Activated naive CD4-positive, alpha-beta T cell treated with anti-CD3 and anti-CD28 coated beads, Interleukin-2, amount 10 ng/mL, durations not matched to agents 7 days and 5 days (primary cell): Measurements from ENCODE around the gene CPNE9.

ENCODE experiments used
- CTCF ChIA-PET: fragments of 350-600 bp; sonication (Branson Sonifier 250); formaldehyde crosslinking; loops from one replicate; lab custom pipeline; 2021; ENCODE audit warnings: antibody characterized with exemption; lab: Charles Lee
- DNase-seq: peaks from one replicate; pipeline ENCODE4 v3.0.0-alpha.2; 2020
- H3K27ac Mint-ChIP-seq: one replicate; pipeline ENCODE4 v1.8.0; 2021; ENCODE audit warnings: mild to moderate bottlenecking, moderate library complexity, mixed read lengths
- H3K27me3 Mint-ChIP-seq: one replicate; pipeline ENCODE4 v1.8.0; 2021; ENCODE audit warnings: mild to moderate bottlenecking, mixed read lengths
- H3K36me3 Mint-ChIP-seq: one replicate; pipeline ENCODE4 v1.8.0; 2021; ENCODE audit warnings: mixed read lengths
- H3K4me1 Mint-ChIP-seq: one replicate; pipeline ENCODE4 v1.8.0; 2021; ENCODE audit warnings: mixed read lengths
- H3K4me3 Mint-ChIP-seq: one replicate; pipeline ENCODE4 v1.8.0; 2021; ENCODE audit warnings: mild to moderate bottlenecking, moderate library complexity, mixed read lengths
- H3K9me3 Mint-ChIP-seq: one replicate; pipeline ENCODE4 v1.8.0; 2021; ENCODE audit warnings: mixed read lengths

Gene CPNE9

GRCh38 chr3:9732080-9732739 lies 28.6 kb downstream of the CPNE9 start:
- peak overlapping the region; percentile 99 for H3K4me3 Mint-ChIP-seq
- peaks cover 17% of the 10 kb centered on the region for H3K27me3 Mint-ChIP-seq

GRCh38 chr3:9732740-9733115 lies 29.1 kb downstream of the CPNE9 start:
- Mint-ChIP-seq H3K4me1 (peaks cover 64% of the 10 kb centered on the region), H3K27me3 (peaks cover 17% of the 10 kb centered on the region), H3K27ac (peak overlapping the region; percentile 94), H3K4me3 (peak overlapping the region; percentile 99), H3K36me3 (peaks cover 33% of the 10 kb centered on the region), H3K9me3 (no peaks in the 10 kb centered on the region)
- CTCF ChIA-PET, result interaction anchor here (1.2 to 2.1 kb wide), 8 partner anchors 10 to 229 kb away, joined by 3 to 12 read pairs (median 4); partner anchors contain the start of genes ARPC4 and OGG1
- no peak for DNase-seq

More at GRCh38 chr3:9732080-9732739, 28.6 kb downstream of the CPNE9 start:
- peak; percentile 78 for DNase-seq
- Mint-ChIP-seq H3K27ac (peak overlapping the region; percentile 94), H3K36me3 (peaks cover 33% of the 10 kb centered on the region), H3K9me3 (no peaks in the 10 kb centered on the region), H3K4me1 (peaks cover 69% of the 10 kb centered on the region)
- CTCF ChIA-PET, result interaction anchor here (1.3 to 2.1 kb wide), 7 partner anchors 14 to 229 kb away, joined by 3 to 12 read pairs (median 4); partner anchors contain the start of genes ARPC4 and OGG1

GRCh38 chr3:9736831-9737230 lies 33.2 kb downstream of the CPNE9 start:
- no peak for DNase-seq
- H3K27me3 Mint-ChIP-seq, result no peaks in the 10 kb centered on the region
- CTCF ChIA-PET, result interaction anchor here (0.8 to 4.1 kb wide), 2 partner anchors 10 to 11 kb away, joined by 3 to 19 read pairs; no protein-coding TSS in a partner anchor
- no peak overlapping the region for H3K4me3 Mint-ChIP-seq
- H3K4me1 Mint-ChIP-seq, result peaks cover 53% of the 10 kb centered on the region
- peak overlapping the region; percentile 25 for H3K27ac Mint-ChIP-seq
- H3K36me3 Mint-ChIP-seq, result peaks cover 65% of the 10 kb centered on the region
- no peaks in the 10 kb centered on the region for H3K9me3 Mint-ChIP-seq

- CTCF ChIA-PET, result interaction anchor here (1.5 to 4.1 kb wide), 2 partner anchors 11 to 12 kb away, joined by 3 to 19 read pairs; partner anchors contain the start of gene OGG1
- Mint-ChIP-seq H3K4me3 (no peak overlapping the region), H3K27me3 (no peaks in the 10 kb centered on the region), H3K27ac (no peak overlapping the region), H3K4me1 (peaks cover 45% of the 10 kb centered on the region), H3K36me3 (peaks cover 72% of the 10 kb centered on the region), H3K9me3 (no peaks in the 10 kb centered on the region)
- no peak for DNase-seq
Measured at GRCh38 chr3:9739181-9739580, 35.5 kb downstream of the CPNE9 start.

GRCh38 chr3:9742560-9742959 lies 38.9 kb downstream of the CPNE9 start:
- Mint-ChIP-seq H3K27ac (no peak overlapping the region), H3K9me3 (no peaks in the 10 kb centered on the region), H3K4me1 (peaks cover 24% of the 10 kb centered on the region), H3K36me3 (peaks cover 82% of the 10 kb centered on the region), H3K4me3 (no peak overlapping the region), H3K27me3 (no peaks in the 10 kb centered on the region)
- DNase-seq, result no peak
- CTCF ChIA-PET, result interaction anchor here (0.9 kb wide), 1 partner anchor 9 kb away, joined by 4 read pairs; no protein-coding TSS in a partner anchor

GRCh38 chr3:9743548-9743947 lies 39.9 kb downstream of the CPNE9 start:
- DNase-seq, result no peak
- no peak overlapping the region for H3K27ac Mint-ChIP-seq
- peaks cover 24% of the 10 kb centered on the region for H3K4me1 Mint-ChIP-seq
- H3K4me3 Mint-ChIP-seq, result no peak overlapping the region
- CTCF ChIA-PET, result no interaction called here
- no peaks in the 10 kb centered on the region for H3K27me3 Mint-ChIP-seq
- peaks cover 82% of the 10 kb centered on the region for H3K36me3 Mint-ChIP-seq
- no peaks in the 10 kb centered on the region for H3K9me3 Mint-ChIP-seq

GRCh38 chr3:9744162-9744561 lies 40.5 kb downstream of the CPNE9 start:
- H3K27me3 Mint-ChIP-seq, result no peaks in the 10 kb centered on the region
- CTCF ChIA-PET, result no interaction called here
- H3K36me3 Mint-ChIP-seq, result peaks cover 80% of the 10 kb centered on the region
- no peak for DNase-seq
- H3K4me1 Mint-ChIP-seq, result peaks cover 26% of the 10 kb centered on the region
- no peaks in the 10 kb centered on the region for H3K9me3 Mint-ChIP-seq
- H3K4me3 Mint-ChIP-seq, result no peak overlapping the region
- H3K27ac Mint-ChIP-seq, result no peak overlapping the region

- no peak for DNase-seq
- no peaks in the 10 kb centered on the region for H3K27me3 Mint-ChIP-seq
- peaks cover 75% of the 10 kb centered on the region for H3K36me3 Mint-ChIP-seq
- H3K9me3 Mint-ChIP-seq, result no peaks in the 10 kb centered on the region
- peaks cover 33% of the 10 kb centered on the region for H3K4me1 Mint-ChIP-seq
- H3K4me3 Mint-ChIP-seq, result no peak overlapping the region
- H3K27ac Mint-ChIP-seq, result no peak overlapping the region
- CTCF ChIA-PET, result interaction anchor here (0.6 to 2.0 kb wide), 3 partner anchors 12 to 382 kb away, joined by 3 to 6 read pairs (median 5); no protein-coding TSS in a partner anchor
Measured at GRCh38 chr3:9745521-9745920, 41.9 kb downstream of the CPNE9 start.

- peaks cover 41% of the 10 kb centered on the region for H3K4me1 Mint-ChIP-seq
- no peak overlapping the region for H3K27ac Mint-ChIP-seq
- H3K27me3 Mint-ChIP-seq, result no peaks in the 10 kb centered on the region
- CTCF ChIA-PET, result interaction anchor here (1.6 to 2.0 kb wide), 2 partner anchors 13 to 19 kb away, joined by 5 to 6 read pairs; no protein-coding TSS in a partner anchor
- DNase-seq, result no peak
- no peak overlapping the region for H3K4me3 Mint-ChIP-seq
- peaks cover 73% of the 10 kb centered on the region for H3K36me3 Mint-ChIP-seq
- no peaks in the 10 kb centered on the region for H3K9me3 Mint-ChIP-seq
Measured at GRCh38 chr3:9746330-9746729, 42.7 kb downstream of the CPNE9 start.

GRCh38 chr3:9747267-9747666 lies 43.6 kb downstream of the CPNE9 start:
- Mint-ChIP-seq H3K27me3 (no peaks in the 10 kb centered on the region), H3K4me3 (no peak overlapping the region), H3K27ac (no peak overlapping the region), H3K4me1 (peaks cover 44% of the 10 kb centered on the region), H3K9me3 (no peaks in the 10 kb centered on the region), H3K36me3 (peaks cover 77% of the 10 kb centered on the region)
- CTCF ChIA-PET, result no interaction called here
- DNase-seq, result no peak

- H3K4me3 Mint-ChIP-seq, result no peak overlapping the region
- H3K27ac Mint-ChIP-seq, result no peak overlapping the region
- no peaks in the 10 kb centered on the region for H3K27me3 Mint-ChIP-seq
- H3K9me3 Mint-ChIP-seq, result no peaks in the 10 kb centered on the region
- no peak for DNase-seq
- H3K36me3 Mint-ChIP-seq, result peaks cover 70% of the 10 kb centered on the region
- CTCF ChIA-PET, result interaction anchor here (0.9 kb wide), 1 partner anchor 11 kb away, joined by 3 read pairs; no protein-coding TSS in a partner anchor
- peaks cover 41% of the 10 kb centered on the region for H3K4me1 Mint-ChIP-seq
Measured at GRCh38 chr3:9748031-9748430, 44.4 kb downstream of the CPNE9 start.

GRCh38 chr3:9749296-9749644 lies 45.6 kb downstream of the CPNE9 start:
- Mint-ChIP-seq H3K27ac (peak overlapping the region; percentile 96), H3K27me3 (no peaks in the 10 kb centered on the region), H3K4me1 (peaks cover 48% of the 10 kb centered on the region), H3K4me3 (peak overlapping the region; percentile 92), H3K36me3 (peaks cover 61% of the 10 kb centered on the region), H3K9me3 (no peaks in the 10 kb centered on the region)
- CTCF ChIA-PET, result interaction anchor here (1.5 to 2.7 kb wide), 3 partner anchors 16 to 44 kb away, joined by 4 to 12 read pairs (median 7); partner anchors contain the start of gene ARPC4
- no peak for DNase-seq

GRCh38 chr3:9749645-9750555 lies 46.3 kb downstream of the CPNE9 start, which contains the start of gene OGG1:
OGG1 (plus strand) TSS chr3:9749952; CDS start chr3:9750287, 335 bp downstream.
- no peaks in the 10 kb centered on the region for H3K27me3 Mint-ChIP-seq
- H3K27ac Mint-ChIP-seq, result peak within 1 kb of the TSS; percentile 96
- peak; percentile 98 for DNase-seq
- CTCF ChIA-PET, result interaction anchor here (0.7 to 2.7 kb wide), 4 partner anchors 10 to 43 kb away, joined by 3 to 12 read pairs (median 6); partner anchors contain the start of gene ARPC4
- H3K4me3 Mint-ChIP-seq, result peak within 1 kb of the TSS; percentile 92
- peaks cover 61% of the 10 kb centered on the region for H3K36me3 Mint-ChIP-seq
- H3K4me1 Mint-ChIP-seq, result peaks cover 55% of the 10 kb centered on the region
- no peaks in the 10 kb centered on the region for H3K9me3 Mint-ChIP-seq
